Hepatocyte (in vitro differentiated cells): ENCODE results near the gene FGGY. TPM values are rescaled to one million over a fixed set of nuclear protein-coding genes. Genes with fewer than 3 reads are reported as not detected.

Experiments used
- DNase-seq: peaks from one replicate; pipeline ENCODE4 v3.0.0-alpha.2; 2016; ENCODE audit warnings: low spot score
- H2AFZ ChIP-seq: fragments of 200-600 bp; sonication (generic); 2 replicates; pipeline ENCODE4 v1.6.0; 2016; ENCODE audit warnings: antibody characterized with exemption, mild to moderate bottlenecking
- H3K27ac ChIP-seq: fragments of 200-600 bp; sonication (generic); 2 replicates; pipeline ENCODE4 v1.5.1; 2016; ENCODE audit warnings: mild to moderate bottlenecking
- H3K27me3 ChIP-seq: fragments of 200-600 bp; sonication (generic); 2 replicates; pipeline ENCODE4 v1.6.1; 2016
- H3K36me3 ChIP-seq: fragments of 200-600 bp; sonication (generic); replicated peaks from 2 replicates; pipeline ENCODE4 v1.5.1; 2016; ENCODE audit warnings: low read depth; ENCODE audit not compliant: insufficient read depth
- H3K4me1 ChIP-seq: fragments of 200-600 bp; sonication (generic); 2 replicates; pipeline ENCODE4 v1.5.1; 2016; ENCODE audit warnings: mild to moderate bottlenecking, moderate library complexity; ENCODE audit not compliant: insufficient read depth
- H3K4me2 ChIP-seq: fragments of 200-600 bp; sonication (generic); 2 replicates; pipeline ENCODE4 v1.6.0; 2016
- H3K4me3 ChIP-seq: fragments of 200-600 bp; sonication (generic); 2 replicates; pipeline ENCODE4 v1.5.1; 2016; ENCODE audit warnings: mild to moderate bottlenecking
- H3K79me2 ChIP-seq: fragments of 200-600 bp; sonication (generic); 2 replicates; pipeline ENCODE4 v1.6.0; 2017; ENCODE audit warnings: mild to moderate bottlenecking
- H3K9me2 ChIP-seq: fragments of 200-600 bp; sonication (generic); replicated peaks from 2 replicates; pipeline ENCODE4 v1.6.0; 2017; ENCODE audit warnings: mild to moderate bottlenecking; ENCODE audit not compliant: insufficient read depth
- H3K9me3 ChIP-seq: fragments of 200-600 bp; sonication (generic); 2 replicates; pipeline ENCODE4 v1.5.1; 2016; ENCODE audit warnings: low read depth, mild to moderate bottlenecking
- H4K20me1 ChIP-seq: fragments of 200-600 bp; sonication (generic); 2 replicates; pipeline ENCODE4 v1.6.0; 2016; ENCODE audit warnings: mild to moderate bottlenecking; ENCODE audit not compliant: insufficient read depth, poor library complexity, severe bottlenecking
- EZH2 ChIP-seq: fragments of 200-600 bp; sonication (generic); IDR thresholded peaks from 2 replicates; pipeline ENCODE4 v1.6.1; 2016; ENCODE audit warnings: antibody characterized with exemption, mild to moderate bottlenecking, borderline replicate concordance
- EZH2phosphoT487 ChIP-seq: fragments of 200-600 bp; sonication (generic); IDR thresholded peaks from one replicate; pipeline ENCODE4 v1.6.1; 2018; ENCODE audit warnings: antibody characterized with exemption, mild to moderate bottlenecking, low read depth, moderate library complexity; ENCODE audit not compliant: unreplicated experiment, severe bottlenecking
- WGBS: methylation state at CpG from one replicate; pipeline ENCODE4 v1.1.6; 2016; ENCODE audit warnings: low lambda C conversion rate; ENCODE audit errors: missing lambda C conversion rate; 5-methylcytosine and 5-hydroxymethylcytosine counted together
- polyA plus RNA-seq: library from polyadenylated mRNA; unstranded; fragments of >200 nt; fragmentation: Nextera tagmentation; extraction: Ambion mirVana; gene quantifications from 2 replicates; pipeline ENCODE4 v1.2.1, GENCODE V29; 2016
- total RNA-seq: library from RNA; depleted of rRNA; stranded (reverse); fragments of >200 nt; gene quantifications from 2 replicates; pipeline ENCODE4 v1.2.3, GENCODE V29; 2014
- TF ChIP-seq, protein P1 (sequence below): fragments of 200-600 bp; sonication (generic); IDR thresholded peaks from 2 replicates; pipeline ENCODE4 v1.5.1; 2016; ENCODE audit warnings: antibody characterized with exemption, mild to moderate bottlenecking; ENCODE audit not compliant: poor library complexity

Gene FGGY
- total and polyA plus RNA-seq, 2 experiments from 2014 or later = 18.0 to 20.6 TPM

DNA sequence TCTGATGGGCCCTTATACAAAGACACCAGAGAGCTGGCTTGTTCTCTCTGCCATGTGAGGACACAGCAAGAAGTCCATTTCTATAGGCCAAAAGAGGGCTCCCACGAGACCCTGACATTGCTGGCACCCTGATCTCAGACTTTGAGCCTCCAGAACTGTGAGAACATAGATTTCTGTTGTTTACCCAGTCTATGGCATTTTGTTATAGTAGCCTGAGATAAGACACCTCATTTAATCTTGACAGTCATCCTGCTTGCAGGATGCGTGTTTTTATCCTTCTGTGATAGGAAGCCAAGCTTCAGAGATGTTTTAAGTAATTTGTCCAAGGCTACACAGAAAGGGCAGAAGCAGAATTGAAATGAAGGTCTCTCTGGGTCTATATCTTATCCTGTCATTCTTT is 379.0 kb downstream of the FGGY start:
- Histone ChIP-seq H4K20me1 (no peaks in the 10 kb centered on the region), H3K27ac (no peak overlapping the region), H3K9me3 (no peaks in the 10 kb centered on the region), H3K4me3 (no peak overlapping the region), H2AFZ (no peak overlapping the region), H3K36me3 (no peaks in the 10 kb centered on the region), H3K27me3 (no peaks in the 10 kb centered on the region), H3K9me2 (no peaks in the 10 kb centered on the region), H3K79me2 (no peaks in the 10 kb centered on the region), H3K4me1 (peaks cover 32% of the 10 kb centered on the region), H3K4me2 (no peak overlapping the region)
- TF ChIP-seq, protein P1, sequence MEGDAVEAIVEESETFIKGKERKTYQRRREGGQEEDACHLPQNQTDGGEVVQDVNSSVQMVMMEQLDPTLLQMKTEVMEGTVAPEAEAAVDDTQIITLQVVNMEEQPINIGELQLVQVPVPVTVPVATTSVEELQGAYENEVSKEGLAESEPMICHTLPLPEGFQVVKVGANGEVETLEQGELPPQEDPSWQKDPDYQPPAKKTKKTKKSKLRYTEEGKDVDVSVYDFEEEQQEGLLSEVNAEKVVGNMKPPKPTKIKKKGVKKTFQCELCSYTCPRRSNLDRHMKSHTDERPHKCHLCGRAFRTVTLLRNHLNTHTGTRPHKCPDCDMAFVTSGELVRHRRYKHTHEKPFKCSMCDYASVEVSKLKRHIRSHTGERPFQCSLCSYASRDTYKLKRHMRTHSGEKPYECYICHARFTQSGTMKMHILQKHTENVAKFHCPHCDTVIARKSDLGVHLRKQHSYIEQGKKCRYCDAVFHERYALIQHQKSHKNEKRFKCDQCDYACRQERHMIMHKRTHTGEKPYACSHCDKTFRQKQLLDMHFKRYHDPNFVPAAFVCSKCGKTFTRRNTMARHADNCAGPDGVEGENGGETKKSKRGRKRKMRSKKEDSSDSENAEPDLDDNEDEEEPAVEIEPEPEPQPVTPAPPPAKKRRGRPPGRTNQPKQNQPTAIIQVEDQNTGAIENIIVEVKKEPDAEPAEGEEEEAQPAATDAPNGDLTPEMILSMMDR = no peak
- TF ChIP-seq EZH2phosphoT487 (no peak), EZH2 (no peak)
- DNase-seq = no peak
- 61% methylated on average over 2 of the region's 2 CpGs for WGBS

DNA sequence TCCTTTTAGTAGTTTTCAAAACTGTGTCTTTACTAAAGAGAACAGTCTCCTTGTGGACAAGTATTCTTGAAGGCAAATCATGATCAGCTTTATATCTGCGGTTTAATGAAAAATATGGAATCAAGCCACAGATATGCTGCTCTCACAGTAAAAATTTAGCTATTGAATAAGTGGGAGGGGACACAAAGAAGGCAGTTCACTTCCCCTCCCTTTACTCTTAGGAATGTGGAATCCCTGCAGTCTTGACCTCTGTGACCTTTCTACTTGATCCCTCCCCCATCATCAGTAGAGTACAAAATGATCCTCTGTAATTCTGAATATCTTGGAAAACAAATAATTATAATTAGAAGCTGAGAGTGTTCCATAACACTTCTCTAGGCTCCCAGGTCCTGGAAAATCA is 381.1 kb downstream of the FGGY start:
- WGBS = 79% methylated on average over 1 of the region's 1 CpG
- no peaks in the 10 kb centered on the region for H3K9me2 ChIP-seq
- H3K9me3 ChIP-seq = no peaks in the 10 kb centered on the region
- no peaks in the 10 kb centered on the region for H3K27me3 ChIP-seq
- no peak for DNase-seq
- no peak overlapping the region for H3K4me2 ChIP-seq
- no peak overlapping the region for H3K4me3 ChIP-seq
- no peaks in the 10 kb centered on the region for H4K20me1 ChIP-seq
- peak overlapping the region; percentile 10 for H3K27ac ChIP-seq
- no peaks in the 10 kb centered on the region for H3K36me3 ChIP-seq
- peaks cover 35% of the 10 kb centered on the region for H3K4me1 ChIP-seq
- H2AFZ ChIP-seq = no peak overlapping the region
- TF ChIP-seq, protein P1 = no peak
- TF ChIP-seq EZH2 (no peak), EZH2phosphoT487 (no peak)
- no peaks in the 10 kb centered on the region for H3K79me2 ChIP-seq

DNA sequence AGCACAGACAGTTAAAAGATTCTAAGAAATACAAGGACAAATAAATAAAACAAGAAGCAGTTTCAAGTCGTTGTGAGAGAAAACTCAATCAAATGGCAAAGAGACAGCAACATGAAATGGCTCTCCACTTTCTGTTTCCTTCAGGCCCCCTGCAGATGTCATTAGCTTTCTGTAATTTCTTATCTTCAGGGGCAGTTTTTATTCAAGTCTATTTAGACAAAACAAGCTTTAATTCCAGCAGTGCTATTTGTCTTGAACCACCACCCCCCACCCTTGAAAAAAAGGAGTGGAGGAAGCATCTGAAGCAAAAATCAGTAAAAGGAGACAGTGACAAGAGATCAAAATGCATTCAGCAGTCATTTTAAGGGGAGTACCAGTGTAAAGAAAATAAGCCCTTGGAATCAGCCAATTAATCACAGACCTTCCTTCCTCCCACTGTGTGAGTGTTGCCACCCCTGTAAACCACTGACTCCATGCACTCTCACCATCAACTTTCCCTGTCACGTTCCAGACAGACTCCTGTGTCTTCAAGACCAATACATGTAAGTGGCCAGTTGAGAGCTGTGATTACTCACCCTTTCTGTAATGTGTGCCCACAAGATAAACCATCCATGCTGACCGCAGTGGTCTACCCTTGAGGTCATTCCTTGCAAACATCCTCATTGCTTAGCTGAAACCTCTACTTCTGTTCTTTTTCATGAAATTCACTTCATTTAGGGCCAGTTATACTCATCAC is 381.8 kb downstream of the FGGY start:
- no peaks in the 10 kb centered on the region for H3K27me3 ChIP-seq
- no peaks in the 10 kb centered on the region for H3K9me2 ChIP-seq
- H3K4me1 ChIP-seq = peaks cover 39% of the 10 kb centered on the region
- H3K4me3 ChIP-seq = no peak overlapping the region
- no peaks in the 10 kb centered on the region for H3K9me3 ChIP-seq
- H3K36me3 ChIP-seq = no peaks in the 10 kb centered on the region
- DNase-seq = no peak
- H2AFZ ChIP-seq = no peak overlapping the region
- WGBS = 25% methylated on average over 3 of the region's 3 CpGs
- H3K27ac ChIP-seq = peak overlapping the region; percentile 10
- H3K4me2 ChIP-seq = no peak overlapping the region
- H4K20me1 ChIP-seq = no peaks in the 10 kb centered on the region
- H3K79me2 ChIP-seq = no peaks in the 10 kb centered on the region
- no peak for TF ChIP-seq EZH2phosphoT487
- TF ChIP-seq EZH2 = no peak
- TF ChIP-seq, protein P1 = no peak

DNA sequence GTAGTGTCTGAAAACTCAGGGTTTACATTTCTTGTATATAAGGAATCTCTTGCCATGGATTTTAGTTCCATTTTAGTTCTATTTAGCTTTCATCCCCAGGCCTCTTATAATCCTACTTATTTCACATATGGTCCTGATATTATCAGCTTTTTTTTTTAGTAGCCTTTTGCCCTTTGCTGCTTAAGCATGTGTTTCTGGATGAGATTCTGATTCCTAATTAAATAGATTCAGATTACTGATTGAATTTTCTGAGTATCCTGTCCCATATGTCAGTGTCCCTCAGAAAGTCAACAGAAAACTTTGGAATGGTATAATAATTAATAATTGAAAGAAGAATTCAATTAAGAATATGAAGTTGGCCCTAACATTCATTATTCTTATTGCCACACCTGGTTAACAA is 383.1 kb downstream of the FGGY start:
- no peak for DNase-seq
- Histone ChIP-seq H3K27me3 (no peaks in the 10 kb centered on the region), H3K9me3 (no peaks in the 10 kb centered on the region), H3K4me1 (peaks cover 26% of the 10 kb centered on the region), H3K36me3 (no peaks in the 10 kb centered on the region), H2AFZ (no peak overlapping the region), H3K4me3 (no peak overlapping the region), H3K27ac (no peak overlapping the region), H4K20me1 (no peaks in the 10 kb centered on the region), H3K9me2 (no peaks in the 10 kb centered on the region), H3K4me2 (no peak overlapping the region), H3K79me2 (no peaks in the 10 kb centered on the region)
- TF ChIP-seq, protein P1 = no peak
- TF ChIP-seq EZH2 (no peak), EZH2phosphoT487 (no peak)
